Peyer's patch (tissue), 4 donors: ENCODE results near the gene RIMBP2. TPM values are rescaled to one million over a fixed set of nuclear protein-coding genes. Genes with fewer than 3 reads are reported as not detected.

Source experiments
- DNase-seq, 3 donors: peaks; one replicate each; pipeline ENCODE4 v3.0.0-alpha.2; 2017 to 2019
- H3K27ac ChIP-seq, 4 donors: fragments of 200-600 bp; sonication (generic); one replicate each; pipeline ENCODE4 v1.5.1; 2016 to 2019
- H3K27me3 ChIP-seq, 2 donors: fragments of 200-600 bp; sonication (generic); one replicate each; pipeline ENCODE4 v1.5.1; 2019
- H3K36me3 ChIP-seq, 3 donors: fragments of 200-600 bp; sonication (generic); one replicate each; pipeline ENCODE4 v1.5.1; 2016 to 2019
- H3K4me1 ChIP-seq, 4 donors: fragments of 200-600 bp; sonication (generic); one replicate each; pipeline ENCODE4 v1.5.1; 2016 to 2019
- H3K4me3 ChIP-seq, 4 donors: fragments of 200-600 bp; sonication (generic); 1 replicate in 3 of 4; 2 replicates in 1 of 4; pipeline ENCODE4 v1.5.1; 2016 to 2019; ENCODE audit warnings: mild to moderate bottlenecking in 1 of 4
- H3K9me3 ChIP-seq, 4 donors: fragments of 200-600 bp; sonication (generic); one replicate each; pipeline ENCODE4 v1.5.1; 2016 to 2019; ENCODE audit warnings: mild to moderate bottlenecking in 1 of 4
- POLR2A ChIP-seq, 2 donors: fragments of 450-650 bp; IDR thresholded peaks; one replicate each; pipeline ENCODE4 v1.5.1; 2017; ENCODE audit warnings: antibody characterized with exemption in 2 of 2, mild to moderate bottlenecking in 2 of 2, moderate library complexity in 2 of 2
- total RNA-seq, 4 donors: library from RNA; depleted of rRNA; stranded (reverse); fragments of >200 nt; gene quantifications; one replicate each; pipeline ENCODE4 v1.1.0, GENCODE V29; 2016
- TF ChIP-seq, protein P1 (sequence below), 6 experiments: fragments of 450-650 bp in 4 of 6; fragments of 200-600 bp in 2 of 6; sonication (generic) in 1 of 6; IDR thresholded peaks; one replicate each; pipeline ENCODE4 v1.5.1; 2017 to 2019; ENCODE audit warnings: antibody characterized with exemption in 6 of 6, mild to moderate bottlenecking in 3 of 6, moderate library complexity in 1 of 6

Gene RIMBP2
- total RNA-seq, 4 donors from 2014 or later: 8.8 to 19.8 (median 16.0) TPM

DNA sequence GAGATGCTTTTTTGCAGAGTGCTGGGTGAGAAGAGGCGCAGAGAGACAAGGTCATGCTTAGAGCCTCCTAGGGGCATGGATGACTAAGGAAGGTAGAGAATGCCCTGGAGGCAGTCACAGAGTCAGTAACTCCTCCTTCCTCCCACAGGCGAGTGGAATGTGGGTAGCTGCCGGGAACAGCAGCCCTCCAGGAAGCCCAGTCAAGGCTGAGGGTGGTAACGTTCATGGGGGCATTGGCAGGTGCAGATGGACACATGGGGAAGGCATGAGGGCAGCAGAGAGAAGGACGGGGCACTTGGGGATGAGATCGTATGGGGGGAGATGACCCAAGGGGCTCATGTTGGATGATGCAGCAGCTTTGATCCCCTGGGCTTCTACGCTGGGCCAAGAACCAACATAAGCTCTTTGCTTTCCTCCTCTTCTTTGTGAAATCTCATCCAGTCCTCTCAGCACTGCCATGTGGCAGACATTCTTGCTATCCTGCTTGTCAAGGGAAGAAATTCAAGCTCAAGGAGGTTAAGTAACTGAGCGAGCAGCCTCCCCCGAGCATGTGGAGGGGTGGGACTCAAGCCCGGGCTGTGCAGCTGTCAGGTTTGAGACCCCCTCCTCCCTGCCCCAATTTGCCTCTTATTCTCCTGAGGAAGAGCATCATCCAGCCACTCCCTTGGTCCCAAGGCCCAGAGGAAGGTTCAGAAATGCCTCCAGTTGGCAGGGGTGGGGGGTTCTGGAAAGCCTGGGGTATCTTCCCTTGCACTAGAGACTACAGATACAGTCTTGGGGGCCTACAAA, 190.5 kb downstream of the RIMBP2 start:
- TF ChIP-seq POLR2A (IDR thresholded peaks at IDR 0.05): no peak
- TF ChIP-seq, protein P1, sequence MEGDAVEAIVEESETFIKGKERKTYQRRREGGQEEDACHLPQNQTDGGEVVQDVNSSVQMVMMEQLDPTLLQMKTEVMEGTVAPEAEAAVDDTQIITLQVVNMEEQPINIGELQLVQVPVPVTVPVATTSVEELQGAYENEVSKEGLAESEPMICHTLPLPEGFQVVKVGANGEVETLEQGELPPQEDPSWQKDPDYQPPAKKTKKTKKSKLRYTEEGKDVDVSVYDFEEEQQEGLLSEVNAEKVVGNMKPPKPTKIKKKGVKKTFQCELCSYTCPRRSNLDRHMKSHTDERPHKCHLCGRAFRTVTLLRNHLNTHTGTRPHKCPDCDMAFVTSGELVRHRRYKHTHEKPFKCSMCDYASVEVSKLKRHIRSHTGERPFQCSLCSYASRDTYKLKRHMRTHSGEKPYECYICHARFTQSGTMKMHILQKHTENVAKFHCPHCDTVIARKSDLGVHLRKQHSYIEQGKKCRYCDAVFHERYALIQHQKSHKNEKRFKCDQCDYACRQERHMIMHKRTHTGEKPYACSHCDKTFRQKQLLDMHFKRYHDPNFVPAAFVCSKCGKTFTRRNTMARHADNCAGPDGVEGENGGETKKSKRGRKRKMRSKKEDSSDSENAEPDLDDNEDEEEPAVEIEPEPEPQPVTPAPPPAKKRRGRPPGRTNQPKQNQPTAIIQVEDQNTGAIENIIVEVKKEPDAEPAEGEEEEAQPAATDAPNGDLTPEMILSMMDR (IDR thresholded peaks at IDR 0.05): no peak
- no peak overlapping the region for H3K4me3 ChIP-seq
- DNase-seq: no peak
- H3K36me3 ChIP-seq: no peaks in the 10 kb centered on the region
- H3K27ac ChIP-seq: no peak overlapping the region
- no peaks in the 10 kb centered on the region for H3K4me1 ChIP-seq
- H3K27me3 ChIP-seq: no peaks in the 10 kb centered on the region
- no peaks in the 10 kb centered on the region for H3K9me3 ChIP-seq

DNA sequence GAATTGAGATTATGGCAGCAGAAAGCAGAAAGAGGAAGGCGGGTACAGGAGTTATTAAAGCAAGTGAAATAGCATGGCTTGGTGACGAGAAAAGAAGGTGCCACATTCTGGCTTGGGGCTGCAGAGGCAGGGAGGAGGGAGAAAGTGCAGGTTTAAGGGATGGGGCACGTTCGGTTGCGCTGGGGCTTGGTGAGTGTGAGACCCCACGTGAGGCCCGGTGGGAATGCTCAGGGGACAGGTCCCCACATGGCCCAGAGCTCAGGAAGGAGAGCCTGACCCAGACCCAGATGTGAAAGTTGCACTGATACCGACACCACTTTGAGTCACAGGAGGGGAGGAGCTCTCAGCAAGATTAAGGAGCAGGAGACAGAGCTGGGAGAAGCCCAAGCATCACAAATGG, 191.3 kb downstream of the RIMBP2 start:
- Histone ChIP-seq H3K27me3 (no peaks in the 10 kb centered on the region), H3K27ac (no peak overlapping the region), H3K9me3 (no peaks in the 10 kb centered on the region), H3K4me1 (no peaks in the 10 kb centered on the region), H3K36me3 (no peaks in the 10 kb centered on the region), H3K4me3 (no peak overlapping the region)
- no peak for TF ChIP-seq POLR2A (IDR thresholded peaks at IDR 0.05)
- TF ChIP-seq, protein P1 (IDR thresholded peaks at IDR 0.05): no peak
- DNase-seq: no peak

DNA sequence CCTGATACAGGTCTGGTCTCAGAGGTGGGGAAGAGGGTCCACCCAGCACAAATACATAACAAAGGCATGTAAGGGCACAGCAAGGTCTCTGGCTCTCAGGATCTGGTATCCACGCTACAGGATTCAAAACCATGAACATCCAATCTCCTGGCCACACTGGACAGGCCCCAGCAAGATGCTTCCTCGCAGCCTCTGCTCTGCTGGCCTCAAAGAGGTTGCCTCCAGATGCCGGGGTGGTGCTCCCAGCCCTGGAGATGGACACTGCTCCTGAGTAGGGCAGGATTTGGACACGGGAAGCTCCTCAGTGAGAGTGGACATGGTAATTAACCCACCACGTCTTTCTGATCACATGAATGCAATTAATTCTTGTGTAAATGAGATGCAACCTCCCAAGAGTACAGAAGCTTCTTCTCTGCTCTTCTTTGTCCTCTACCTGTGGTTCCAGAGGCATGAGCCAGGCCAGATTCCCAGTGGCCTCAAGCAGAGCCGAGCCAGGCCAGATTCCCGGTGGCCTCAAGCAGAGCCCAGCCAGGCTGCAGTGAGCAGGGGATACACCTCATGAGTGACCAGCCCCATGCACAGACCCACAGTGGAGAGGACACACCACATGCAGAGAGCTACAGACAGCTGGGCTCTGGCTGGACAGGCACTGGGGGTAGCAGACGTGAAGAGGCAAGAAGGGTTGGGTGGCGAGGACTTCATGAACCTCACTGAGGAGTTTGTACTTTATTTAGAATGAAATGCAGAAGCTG, 192.1 kb downstream of the RIMBP2 start:
- Histone ChIP-seq H3K36me3 (no peaks in the 10 kb centered on the region), H3K4me3 (no peak overlapping the region), H3K4me1 (no peaks in the 10 kb centered on the region), H3K27me3 (no peaks in the 10 kb centered on the region), H3K27ac (no peak overlapping the region), H3K9me3 (no peaks in the 10 kb centered on the region)
- TF ChIP-seq, protein P1 (IDR thresholded peaks at IDR 0.05): no peak
- no peak for TF ChIP-seq POLR2A (IDR thresholded peaks at IDR 0.05)
- DNase-seq: no peak

DNA sequence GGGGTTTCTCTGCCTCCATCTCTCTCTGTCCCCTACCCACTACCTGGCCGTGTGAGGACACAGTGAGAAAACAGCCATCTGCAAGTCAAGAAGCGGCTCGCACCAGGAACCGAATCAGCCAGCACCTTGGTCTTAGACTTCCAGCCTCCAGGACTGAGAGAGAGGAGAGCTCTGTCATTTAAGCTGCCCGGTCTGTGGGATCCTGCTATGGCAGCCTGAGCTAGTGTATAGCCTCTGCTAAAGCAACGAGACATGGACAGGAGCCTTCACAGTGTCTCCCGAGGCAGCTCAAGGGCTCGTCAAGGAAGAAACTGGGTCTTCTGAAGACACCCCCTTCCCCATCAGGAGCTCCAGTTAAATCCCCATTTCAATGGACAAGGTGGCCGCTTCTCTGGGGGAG, 192.9 kb downstream of the RIMBP2 start:
- H3K27ac ChIP-seq: no peak overlapping the region
- no peak for TF ChIP-seq POLR2A (IDR thresholded peaks at IDR 0.05)
- TF ChIP-seq, protein P1 (IDR thresholded peaks at IDR 0.05): no peak
- no peaks in the 10 kb centered on the region for H3K4me1 ChIP-seq

DNA sequence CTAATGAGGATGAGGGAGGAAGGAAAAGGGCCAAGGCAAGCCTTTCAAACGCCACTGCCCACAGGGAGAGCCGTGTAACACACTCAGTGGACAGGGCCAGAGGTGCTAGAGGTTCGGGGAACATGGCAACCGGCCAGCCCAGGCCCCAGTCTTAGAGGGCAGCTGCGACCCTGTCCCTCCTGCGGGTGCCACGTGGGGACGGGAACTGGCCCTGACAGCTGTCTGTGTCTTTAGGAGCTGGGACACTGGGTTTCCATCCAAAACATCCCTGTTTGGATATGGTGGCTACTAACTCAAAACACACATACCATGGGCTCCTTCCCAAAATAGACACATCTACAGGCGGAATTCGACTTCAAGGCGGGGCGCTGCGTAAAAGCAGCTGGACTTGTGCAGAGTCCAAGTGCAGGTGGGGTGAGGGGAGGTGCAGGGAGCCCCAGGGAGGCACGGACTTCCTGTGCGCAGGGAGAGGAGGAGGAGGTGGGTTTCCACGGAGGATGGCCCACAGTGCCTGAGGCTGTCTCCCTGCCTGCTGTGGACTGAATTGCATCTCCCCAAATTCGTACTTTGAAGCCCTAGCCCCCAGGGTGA, 193.8 kb downstream of the RIMBP2 start:
- Histone ChIP-seq H3K9me3 (no peaks in the 10 kb centered on the region), H3K4me3 (no peak overlapping the region), H3K36me3 (no peaks in the 10 kb centered on the region), H3K27ac (no peak overlapping the region), H3K27me3 (no peaks in the 10 kb centered on the region), H3K4me1 (no peaks in the 10 kb centered on the region)
- DNase-seq: no peak
- TF ChIP-seq, protein P1 (IDR thresholded peaks at IDR 0.05): no peak
- TF ChIP-seq POLR2A (IDR thresholded peaks at IDR 0.05): no peak

More for the DNA sequence above, 192.9 kb downstream of the RIMBP2 start:
- DNase-seq: no peak
- Histone ChIP-seq H3K36me3 (no peaks in the 10 kb centered on the region), H3K4me3 (no peak overlapping the region), H3K9me3 (no peaks in the 10 kb centered on the region), H3K27me3 (no peaks in the 10 kb centered on the region)
